ENCODE measurements around the gene IQCF2. TPM values are rescaled to one million over a fixed set of nuclear protein-coding genes. Genes with fewer than 3 reads are reported as not detected.
"Not testable (repeated sequence)": the region's sequence is repeated elsewhere in the genome, so short reads cannot be mapped to it uniquely, and the experiment has no call there.

IQCF2 gene
- total and polyA plus RNA-seq, 9 of the 15 experiments (the other 6 are each of a cell fraction or from before 2014, with no cell fraction given), result not detected

DNA sequence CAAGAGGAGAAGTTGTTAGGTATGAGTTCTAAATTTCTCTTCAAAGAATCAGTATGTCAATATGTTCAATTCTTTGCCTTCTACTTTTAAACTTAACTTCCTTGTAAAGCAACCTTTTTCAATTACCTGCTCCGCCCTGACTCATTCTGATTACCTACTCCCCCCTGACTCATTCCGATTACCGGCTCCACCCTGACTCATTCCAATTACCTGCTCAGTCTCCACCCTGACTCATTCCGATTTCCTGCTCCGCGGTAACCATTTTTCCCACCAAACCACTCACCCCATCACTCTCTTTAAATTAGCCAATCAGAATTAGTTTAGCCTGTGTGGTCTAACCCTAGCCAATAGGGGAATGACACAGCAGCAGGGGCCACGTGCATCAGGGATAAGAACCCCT lies 40.9 kb downstream of the IQCF2 start:
- H2AFZ ChIP-seq (ENCODE audit: low read depth, low read length); H3K27ac ChIP-seq (ENCODE audit: extremely low read depth, low read depth, low read length); CTCF ChIA-PET (ENCODE audit: low intra/inter-chr PET ratio); DNase-seq (ENCODE audit: extremely low read depth in 1 of 4, low spot score in 3 of 4); H3K27me3 ChIP-seq (ENCODE audit: control insufficient read depth in 2 of 2, insufficient read depth in 2 of 2, low read length in 2 of 2); H3K9ac ChIP-seq (ENCODE audit: insufficient read depth in 1 of 2, low read depth in 2 of 2, low read length in 2 of 2); H3K4me3 ChIP-seq; BruUV-seq (replicated peaks); H3K9me1 ChIP-seq (ENCODE audit: control insufficient read depth, insufficient read depth, low read length); in situ Hi-C loops (cut with MboI); intact Hi-C loops (cut with micrococcal nuclease); H3K4me1 ChIP-seq (replicated peaks in 1 of 2; ENCODE audit: control insufficient read depth in 2 of 2, insufficient read depth in 2 of 2, low read length in 2 of 2); H3K9me3 ChIP-seq (replicated peaks; ENCODE audit: control insufficient read depth, insufficient read depth, low read depth, low read length); H3K79me2 ChIP-seq (ENCODE audit: control insufficient read depth, insufficient read depth, low read length); H4K20me1 ChIP-seq (replicated peaks; ENCODE audit: control insufficient read depth, insufficient read depth, low read length); ATAC-seq; H3K4me2 ChIP-seq (ENCODE audit: insufficient read depth, low read length); FAIRE-seq; H3K36me3 ChIP-seq (ENCODE audit: control insufficient read depth, insufficient read depth, low read length); POLR2A ChIA-PET; TF ChIP-seq ATF3 (CRISPR knock-in tag; conservative IDR thresholded peaks at IDR 0.05): not testable (repeated sequence)
- TF ChIP-seq ATF3 (IDR thresholded peaks at IDR 0.05), result peak; percentile 38; the same call in 1 of the 2 replicates
- WGBS (ENCODE audit: insufficient coverage, low coverage, missing lambda C conversion rate), result 19% methylated on average over 6 of the region's 7 CpGs

GRCh38 chr3:51904034-51904823 lies 42.8 kb downstream of the IQCF2 start:
- Histone ChIP-seq H3K79me2 (ENCODE audit: control insufficient read depth, insufficient read depth, low read length) (no peaks in the 10 kb centered on the region), H3K4me1 (replicated peaks in 1 of 2; ENCODE audit: control insufficient read depth in 2 of 2, insufficient read depth in 2 of 2, low read length in 2 of 2) (no peaks in the 10 kb centered on the region), H3K4me2 (ENCODE audit: insufficient read depth, low read length) (no peak overlapping the region), H3K9me1 (ENCODE audit: control insufficient read depth, insufficient read depth, low read length) (no peaks in the 10 kb centered on the region), H3K36me3 (ENCODE audit: control insufficient read depth, insufficient read depth, low read length) (no peaks in the 10 kb centered on the region), H3K4me3 (no peak overlapping the region), H4K20me1 (replicated peaks; ENCODE audit: control insufficient read depth, insufficient read depth, low read length) (no peaks in the 10 kb centered on the region), H3K9me3 (replicated peaks; ENCODE audit: control insufficient read depth, insufficient read depth, low read depth, low read length) (no peaks in the 10 kb centered on the region), H3K9ac (ENCODE audit: insufficient read depth in 1 of 2, low read depth in 2 of 2, low read length in 2 of 2) (no peak overlapping the region), H2AFZ (ENCODE audit: low read depth, low read length) (no peak overlapping the region), H3K27me3 (ENCODE audit: control insufficient read depth in 2 of 2, insufficient read depth in 2 of 2, low read length in 2 of 2) (no peaks in the 10 kb centered on the region; a peak in 1 of 5 replicates), H3K27ac (ENCODE audit: extremely low read depth, low read depth, low read length) (no peak overlapping the region)
- ChIA-PET CTCF (ENCODE audit: low intra/inter-chr PET ratio) (no interaction called here), POLR2A (no interaction called here)
- no peak for FAIRE-seq
- intact Hi-C loops (cut with micrococcal nuclease), result no loop called here
- ATAC-seq, result no peak
- in situ Hi-C loops (cut with MboI), result no loop called here
- no peak for DNase-seq (ENCODE audit: extremely low read depth in 1 of 4, low spot score in 3 of 4)
- no TSS peak for BruUV-seq (replicated peaks)
- 0% methylated on average over 1 of the region's 2 CpGs for WGBS (ENCODE audit: insufficient coverage, low coverage, missing lambda C conversion rate)
- TF ChIP-seq MAFK (IDR thresholded peaks at IDR 0.05; ENCODE audit: low read length) (peak; percentile 50; the same call in 1 of the 2 replicates), PTRF (tag; IDR thresholded peaks at IDR 0.05) (no peak), MAFF (IDR thresholded peaks at IDR 0.05; ENCODE audit: low read length) (peak; percentile 51), MAFG (tag; conservative IDR thresholded peaks at IDR 0.05) (peak; percentile 42; the same call in 1 of the 2 replicates), ZNF316 (IDR thresholded peaks at IDR 0.05) (peak; percentile 46), C11orf30 (IDR thresholded peaks at IDR 0.05; ENCODE audit: low read depth) (peak; percentile 49), POLR2AphosphoS2 (IDR thresholded peaks at IDR 0.05; ENCODE audit: low read length) (no peak)
- TF ChIP-seq, protein P1, sequence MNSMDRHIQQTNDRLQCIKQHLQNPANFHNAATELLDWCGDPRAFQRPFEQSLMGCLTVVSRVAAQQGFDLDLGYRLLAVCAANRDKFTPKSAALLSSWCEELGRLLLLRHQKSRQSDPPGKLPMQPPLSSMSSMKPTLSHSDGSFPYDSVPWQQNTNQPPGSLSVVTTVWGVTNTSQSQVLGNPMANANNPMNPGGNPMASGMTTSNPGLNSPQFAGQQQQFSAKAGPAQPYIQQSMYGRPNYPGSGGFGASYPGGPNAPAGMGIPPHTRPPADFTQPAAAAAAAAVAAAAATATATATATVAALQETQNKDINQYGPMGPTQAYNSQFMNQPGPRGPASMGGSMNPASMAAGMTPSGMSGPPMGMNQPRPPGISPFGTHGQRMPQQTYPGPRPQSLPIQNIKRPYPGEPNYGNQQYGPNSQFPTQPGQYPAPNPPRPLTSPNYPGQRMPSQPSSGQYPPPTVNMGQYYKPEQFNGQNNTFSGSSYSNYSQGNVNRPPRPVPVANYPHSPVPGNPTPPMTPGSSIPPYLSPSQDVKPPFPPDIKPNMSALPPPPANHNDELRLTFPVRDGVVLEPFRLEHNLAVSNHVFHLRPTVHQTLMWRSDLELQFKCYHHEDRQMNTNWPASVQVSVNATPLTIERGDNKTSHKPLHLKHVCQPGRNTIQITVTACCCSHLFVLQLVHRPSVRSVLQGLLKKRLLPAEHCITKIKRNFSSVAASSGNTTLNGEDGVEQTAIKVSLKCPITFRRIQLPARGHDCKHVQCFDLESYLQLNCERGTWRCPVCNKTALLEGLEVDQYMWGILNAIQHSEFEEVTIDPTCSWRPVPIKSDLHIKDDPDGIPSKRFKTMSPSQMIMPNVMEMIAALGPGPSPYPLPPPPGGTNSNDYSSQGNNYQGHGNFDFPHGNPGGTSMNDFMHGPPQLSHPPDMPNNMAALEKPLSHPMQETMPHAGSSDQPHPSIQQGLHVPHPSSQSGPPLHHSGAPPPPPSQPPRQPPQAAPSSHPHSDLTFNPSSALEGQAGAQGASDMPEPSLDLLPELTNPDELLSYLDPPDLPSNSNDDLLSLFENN (IDR thresholded peaks at IDR 0.05; ENCODE audit: low read depth in 2 of 2, low read length in 2 of 2), result no peak

Measured in K562 (cell line).